Pancreas (tissue), 10 donors: ENCODE results near the gene PRDM16. TPM values are rescaled to one million over a fixed set of nuclear protein-coding genes. Genes with fewer than 3 reads are reported as not detected.

Source experiments
- ATAC-seq, 4 donors: fragments of 200-7000 bp; cut with Tn5 transposase; one replicate each; pipeline versions ENCODE4 v1.8.0 to v1.9.1; 2020; ENCODE audit warnings: mild to moderate bottlenecking in 4 of 4, moderate library complexity in 4 of 4
- DNase-seq, 6 donors: peaks; one replicate each; pipeline ENCODE4 v3.0.0-alpha.2; 2020
- FAIRE-seq: peaks from 2 replicates; lab custom pipeline; 2012; peaks lifted over from hg19 to GRCh38; lab: Jason Lieb, UNC
- H3K27ac ChIP-seq, 4 donors: fragments of 200-600 bp; sonication (generic); 1 replicate in 3 of 4; 2 replicates in 1 of 4; pipeline versions ENCODE4 v1.5.0 to v1.8.0; 2020
- H3K27me3 ChIP-seq, 4 donors: fragments of 200-600 bp; one replicate each; pipeline ENCODE4 v1.8.0; 2021
- H3K36me3 ChIP-seq, 3 donors: fragments of 200-600 bp; sonication (generic) in 1 of 3; one replicate each; pipeline versions ENCODE4 v1.5.0 to v1.8.0; 2020 to 2021
- H3K4me1 ChIP-seq, 3 donors: fragments of 200-600 bp; one replicate each; pipeline ENCODE4 v1.8.0; 2021
- H3K4me3 ChIP-seq, 4 donors: fragments of 200-600 bp; sonication (generic) in 2 of 4; one replicate each; pipeline versions ENCODE4 v1.5.0 to v1.8.0; 2020 to 2021
- H3K9me3 ChIP-seq, 4 donors: fragments of 200-600 bp; one replicate each; pipeline ENCODE4 v1.8.0; 2021
- CTCF ChIP-seq, 4 donors: fragments of 200-600 bp; sonication (generic) in 3 of 4; IDR thresholded peaks; one replicate each; pipeline versions ENCODE4 v1.5.0 to v1.8.0; 2021; ENCODE audit warnings: antibody characterized with exemption in 4 of 4
- WGBS, 2 donors: extraction: QIAGEN DNeasy Blood & Tissue Kit; methylation state at CpG; one replicate each; pipeline ENCODE4 v1.1.7; 2013; 5-methylcytosine and 5-hydroxymethylcytosine counted together
- intact Hi-C, 3 donors: fragments of 100-400 bp; cut with DNase I; formaldehyde crosslinking; loops; one replicate each; pipeline versions ENCODE4 v1.11.1 to v1.14.2; 2022
- polyA plus RNA-seq, 2 donors: library from polyadenylated mRNA; stranded (reverse); fragments of 200-250 nt; gene quantifications; one replicate each; pipeline ENCODE4 v1.2.3, GENCODE V29; 2013
- total RNA-seq, 6 donors: library from RNA; stranded (reverse); fragmentation: NEBNext Ultra II Directional in 4 of 6; extraction: Animal tissue kit (Norgen Biotek cat#: 25700) in 4 of 6; gene quantifications; one replicate each; pipeline versions ENCODE4 v1.2.1 to v1.2.4, GENCODE V29; 2021 to 2023
- donor health status: healthy with polysubstance abuse.
- donor health status: DM: no; HTN: no; CAD: no; lungs with moderate emphysema.
- donor health status: DM: no; HTN: no; CAD: no.
- donor health status: control.
- donor health status: control.
- donor health status: Bipolar disorder and iron deficiency.
- donor health status: DM: yes; HTN: yes; CAD: no.
- donor health status: DM: no; HTN: no; CAD: no.
- donor health status: DM: no; HTN: no; CAD: no.
- donor health status: DM: yes; HTN: yes; CAD: no.

PRDM16 gene
- total and polyA plus RNA-seq, 8 donors: 6.6 to 19.2 (median 14.9) TPM

- ATAC-seq (peak in 1 of 4 donors; percentile 11), DNase-seq (peak in 3 of 6 donors; percentile 15 to 69 (median 51)), FAIRE-seq (no peak)
- H3K9me3 ChIP-seq: no peaks in the 10 kb centered on the region
- no peaks in the 10 kb centered on the region for H3K36me3 ChIP-seq
- H3K4me3 ChIP-seq: peak overlapping the region; percentile 10 to 92 (median 54)
- peaks cover 5 to 15% (median 11%) of the 10 kb centered on the region in 3 donors for H3K4me1 ChIP-seq
- intact Hi-C loops: no loop called here
- WGBS, 2 donors: 12 to 39% methylated on average over 62 to 82 of the region's 82 CpGs
- peak overlapping the region; percentile 79 to 96 (median 86) for H3K27ac ChIP-seq
- TF ChIP-seq CTCF (IDR thresholded peaks at IDR 0.05): no peak
- H3K27me3 ChIP-seq: no peaks in the 10 kb centered on the region
These were observed 4.7 kb downstream of the PRDM16 start for GRCh38 chr1:3073489-3074296.

- H3K4me3 ChIP-seq: peak overlapping the region in 2 of 4 donors; percentile 85 to 92
- DNase-seq (peak in 5 of 6 donors; percentile 52 to 81 (median 70)), ATAC-seq (peak in 3 of 4 donors; percentile 16 to 32 (median 19)), FAIRE-seq (no peak)
- H3K9me3 ChIP-seq: no peaks in the 10 kb centered on the region
- 42 to 53% methylated on average over 13 of the region's 13 CpGs for WGBS, 2 donors
- no peaks in the 10 kb centered on the region for H3K27me3 ChIP-seq
- H3K4me1 ChIP-seq: peaks cover 5 to 15% (median 11%) of the 10 kb centered on the region in 3 donors
- intact Hi-C loops: no loop called here
- H3K36me3 ChIP-seq: no peaks in the 10 kb centered on the region
- TF ChIP-seq CTCF (IDR thresholded peaks at IDR 0.05): no peak
- peak overlapping the region; percentile 79 to 96 (median 86) for H3K27ac ChIP-seq
These were observed 5.3 kb downstream of the PRDM16 start for GRCh38 chr1:3074297-3074741.

- no peaks in the 10 kb centered on the region for H3K9me3 ChIP-seq
- ATAC-seq (peak; percentile 4 to 12 (median 8)), DNase-seq (peak in 5 of 6 donors; percentile 40 to 83 (median 50)), FAIRE-seq (no peak)
- intact Hi-C loops: no loop called here
- 27 to 57% methylated on average over 11 to 12 of the region's 12 CpGs for WGBS, 2 donors
- H3K4me1 ChIP-seq: peaks cover 5 to 15% (median 11%) of the 10 kb centered on the region in 3 donors
- no peak for TF ChIP-seq CTCF (IDR thresholded peaks at IDR 0.05)
- H3K4me3 ChIP-seq: no peak overlapping the region
- H3K36me3 ChIP-seq: no peaks in the 10 kb centered on the region
- H3K27ac ChIP-seq: peak overlapping the region; percentile 78 to 96 (median 82)
- H3K27me3 ChIP-seq: no peaks in the 10 kb centered on the region
These were observed 5.8 kb downstream of the PRDM16 start for GRCh38 chr1:3074800-3075199.

GRCh38 chr1:3075666-3076362, 6.8 kb downstream of the PRDM16 start:
- H3K27ac ChIP-seq: peak overlapping the region in 2 of 4 donors; percentile 1 to 16
- 80 to 83% methylated on average over 36 of the region's 36 CpGs for WGBS, 2 donors
- H3K27me3 ChIP-seq: no peaks in the 10 kb centered on the region
- DNase-seq (peak in 1 of 6 donors; percentile 70), ATAC-seq (no peak), FAIRE-seq (no peak)
- no peak for TF ChIP-seq CTCF (IDR thresholded peaks at IDR 0.05)
- H3K4me3 ChIP-seq: no peak overlapping the region
- no peaks in the 10 kb centered on the region for H3K36me3 ChIP-seq
- intact Hi-C loops: no loop called here
- H3K9me3 ChIP-seq: no peaks in the 10 kb centered on the region
- H3K4me1 ChIP-seq: peaks cover 5 to 15% (median 11%) of the 10 kb centered on the region in 3 donors
